Measurements from ENCODE around the gene SERPINA4. TPM values are rescaled to one million over a fixed set of nuclear protein-coding genes. Genes with fewer than 3 reads are reported as not detected.

The SERPINA4 gene
- total and polyA plus RNA-seq, 2 of the 13 experiments (the other 11 are each of a cell fraction or from before 2014, with no cell fraction given) = 39.1 to 57.8 TPM

DNA sequence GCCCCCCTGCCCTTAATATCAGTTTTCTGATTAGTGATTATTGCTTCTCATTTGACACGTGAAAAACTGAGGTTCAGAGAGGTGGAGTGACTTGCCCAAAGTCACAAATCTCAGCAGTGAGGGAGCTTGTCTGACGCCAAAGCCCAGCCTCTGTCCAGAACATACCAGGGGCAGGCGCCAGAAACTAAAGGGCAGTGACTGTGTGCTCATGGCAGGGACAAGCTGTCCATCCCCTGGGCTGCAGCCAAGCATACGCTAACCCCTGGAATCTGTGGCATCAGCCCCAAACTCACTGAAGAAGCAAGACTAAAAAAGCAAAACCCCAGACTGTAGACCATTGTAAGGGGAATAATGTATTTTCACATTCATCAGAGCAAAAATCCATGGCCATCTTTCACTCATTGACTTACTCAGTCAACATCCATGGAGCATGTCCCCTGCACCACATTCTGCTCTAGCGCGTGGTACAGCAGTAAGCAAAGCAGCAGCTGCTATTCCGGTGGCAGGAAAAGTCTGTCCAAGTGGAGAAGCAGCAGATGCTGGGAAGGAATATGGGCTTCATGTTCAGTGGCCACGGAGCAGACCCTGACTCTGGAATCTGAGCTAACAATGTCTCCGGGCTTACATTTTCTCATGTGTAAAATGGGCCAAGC, 1.5 kb upstream of the SERPINA4 start:
- no peak overlapping the region for H2AFZ ChIP-seq (ENCODE audit: low read length)
- ChIA-PET POLR2A (interaction anchor here (2.2 to 4.6 kb wide), 4 partner anchors 11 to 56 kb away, joined by 8 to 42 read pairs (median 30); partner anchors contain the start of genes SERPINA3 and SERPINA5), CTCF (ENCODE audit: low intra/inter-chr PET ratio, low total read pairs) (no interaction called here)
- FAIRE-seq (no peak), DNase-seq (ENCODE audit: low spot score) (no peak), ATAC-seq (no peak)
- H3K27me3 ChIP-seq (ENCODE audit: control insufficient read depth in 1 of 2, insufficient read depth in 2 of 2, low read length in 2 of 2) = no peaks in the 10 kb centered on the region
- H3K4me3 ChIP-seq (replicated peaks in 1 of 3; ENCODE audit: insufficient read depth in 1 of 3, low read depth in 2 of 3, low read length in 3 of 3) = no peak overlapping the region
- no TSS peak for BruUV-seq (replicated peaks)
- peaks cover 13% of the 10 kb centered on the region for H3K9me3 ChIP-seq (ENCODE audit: low read length)
- in situ Hi-C loops (cut with HindIII; ENCODE audit: extremely low pct_ligation_motif_present, low pct_unique_long_range_greater_than_20kb) = no loop called here
- TF ChIP-seq, protein P1, sequence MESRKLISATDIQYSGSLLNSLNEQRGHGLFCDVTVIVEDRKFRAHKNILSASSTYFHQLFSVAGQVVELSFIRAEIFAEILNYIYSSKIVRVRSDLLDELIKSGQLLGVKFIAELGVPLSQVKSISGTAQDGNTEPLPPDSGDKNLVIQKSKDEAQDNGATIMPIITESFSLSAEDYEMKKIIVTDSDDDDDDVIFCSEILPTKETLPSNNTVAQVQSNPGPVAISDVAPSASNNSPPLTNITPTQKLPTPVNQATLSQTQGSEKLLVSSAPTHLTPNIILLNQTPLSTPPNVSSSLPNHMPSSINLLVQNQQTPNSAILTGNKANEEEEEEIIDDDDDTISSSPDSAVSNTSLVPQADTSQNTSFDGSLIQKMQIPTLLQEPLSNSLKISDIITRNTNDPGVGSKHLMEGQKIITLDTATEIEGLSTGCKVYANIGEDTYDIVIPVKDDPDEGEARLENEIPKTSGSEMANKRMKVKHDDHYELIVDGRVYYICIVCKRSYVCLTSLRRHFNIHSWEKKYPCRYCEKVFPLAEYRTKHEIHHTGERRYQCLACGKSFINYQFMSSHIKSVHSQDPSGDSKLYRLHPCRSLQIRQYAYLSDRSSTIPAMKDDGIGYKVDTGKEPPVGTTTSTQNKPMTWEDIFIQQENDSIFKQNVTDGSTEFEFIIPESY (CRISPR knock-in tag; IDR thresholded peaks at IDR 0.05) = peak; percentile 76
- no peak for TF ChIP-seq ONECUT2 (CRISPR knock-in tag; IDR thresholded peaks at IDR 0.05)
- TF ChIP-seq, protein P2, sequence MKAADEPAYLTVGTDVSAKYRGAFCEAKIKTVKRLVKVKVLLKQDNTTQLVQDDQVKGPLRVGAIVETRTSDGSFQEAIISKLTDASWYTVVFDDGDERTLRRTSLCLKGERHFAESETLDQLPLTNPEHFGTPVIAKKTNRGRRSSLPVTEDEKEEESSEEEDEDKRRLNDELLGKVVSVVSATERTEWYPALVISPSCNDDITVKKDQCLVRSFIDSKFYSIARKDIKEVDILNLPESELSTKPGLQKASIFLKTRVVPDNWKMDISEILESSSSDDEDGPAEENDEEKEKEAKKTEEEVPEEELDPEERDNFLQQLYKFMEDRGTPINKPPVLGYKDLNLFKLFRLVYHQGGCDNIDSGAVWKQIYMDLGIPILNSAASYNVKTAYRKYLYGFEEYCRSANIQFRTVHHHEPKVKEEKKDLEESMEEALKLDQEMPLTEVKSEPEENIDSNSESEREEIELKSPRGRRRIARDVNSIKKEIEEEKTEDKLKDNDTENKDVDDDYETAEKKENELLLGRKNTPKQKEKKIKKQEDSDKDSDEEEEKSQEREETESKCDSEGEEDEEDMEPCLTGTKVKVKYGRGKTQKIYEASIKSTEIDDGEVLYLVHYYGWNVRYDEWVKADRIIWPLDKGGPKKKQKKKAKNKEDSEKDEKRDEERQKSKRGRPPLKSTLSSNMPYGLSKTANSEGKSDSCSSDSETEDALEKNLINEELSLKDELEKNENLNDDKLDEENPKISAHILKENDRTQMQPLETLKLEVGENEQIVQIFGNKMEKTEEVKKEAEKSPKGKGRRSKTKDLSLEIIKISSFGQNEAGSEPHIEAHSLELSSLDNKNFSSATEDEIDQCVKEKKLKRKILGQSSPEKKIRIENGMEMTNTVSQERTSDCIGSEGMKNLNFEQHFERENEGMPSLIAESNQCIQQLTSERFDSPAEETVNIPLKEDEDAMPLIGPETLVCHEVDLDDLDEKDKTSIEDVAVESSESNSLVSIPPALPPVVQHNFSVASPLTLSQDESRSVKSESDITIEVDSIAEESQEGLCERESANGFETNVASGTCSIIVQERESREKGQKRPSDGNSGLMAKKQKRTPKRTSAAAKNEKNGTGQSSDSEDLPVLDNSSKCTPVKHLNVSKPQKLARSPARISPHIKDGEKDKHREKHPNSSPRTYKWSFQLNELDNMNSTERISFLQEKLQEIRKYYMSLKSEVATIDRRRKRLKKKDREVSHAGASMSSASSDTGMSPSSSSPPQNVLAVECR (CRISPR knock-in tag; IDR thresholded peaks at IDR 0.05; ENCODE audit: borderline replicate concordance) = 0 out of 2 replicates have a peak, but pooled peaks have one; percentile 24
- no peak for TF ChIP-seq ZKSCAN1 (IDR thresholded peaks at IDR 0.05; ENCODE audit: low read length)
- WGBS (ENCODE audit: low lambda C conversion rate) = 91% methylated on average over 9 of the region's 9 CpGs
- H3K79me2 ChIP-seq (ENCODE audit: insufficient read depth, low read length) = peaks cover 3% of the 10 kb centered on the region
- H3K4me2 ChIP-seq (ENCODE audit: low read depth, low read length) = peak overlapping the region; percentile 79; the same call in 1 of the 2 replicates
- H3K4me1 ChIP-seq (ENCODE audit: insufficient read depth, low read length) = peaks cover 64% of the 10 kb centered on the region
- no peak overlapping the region for H3K9ac ChIP-seq (ENCODE audit: insufficient read depth, low read depth, low read length)
- intact Hi-C loops (cut with micrococcal nuclease; ENCODE audit: unreplicated experiment) = loop anchor here (5.0 kb wide), 1 partner anchor 38 kb away; no protein-coding TSS in a partner anchor
- no peaks in the 10 kb centered on the region for H4K20me1 ChIP-seq (ENCODE audit: insufficient read depth, low read length)
- H3K36me3 ChIP-seq (replicated peaks in 1 of 2; ENCODE audit: control insufficient read depth in 1 of 2, insufficient read depth in 2 of 2, low read length in 2 of 2) = no peaks in the 10 kb centered on the region
- no peak overlapping the region for H3K27ac ChIP-seq (ENCODE audit: extremely low read length, insufficient read depth, low read length)

Data from HepG2 (cell line).